GM13977 (cell line): ENCODE data around the gene TRAIP.

Source experiments
- DNase-seq: peaks from one replicate; pipeline ENCODE4 v3.0.0; 2012; ENCODE audit warnings: low spot score
- in situ Hi-C: fragments of 300-500 bp; cut with MboI; formaldehyde crosslinking; loops from one replicate; pipeline ENCODE4 v1.12.0; 2022; ENCODE audit warnings: low sequenced_read_pairs, low pct_unique_long_range_greater_than_20kb, mixed read lengths, inconsistent platforms; ENCODE audit not compliant: unreplicated experiment
- TF ChIP-seq, protein P1 (sequence below): IDR thresholded peaks from 2 replicates; pipeline ENCODE4 v1.5.1; 2012; ENCODE audit warnings: mild to moderate bottlenecking, control low read depth; ENCODE audit not compliant: insufficient read depth; ENCODE audit errors: extremely low read depth, missing control alignments

TRAIP gene

DNA sequence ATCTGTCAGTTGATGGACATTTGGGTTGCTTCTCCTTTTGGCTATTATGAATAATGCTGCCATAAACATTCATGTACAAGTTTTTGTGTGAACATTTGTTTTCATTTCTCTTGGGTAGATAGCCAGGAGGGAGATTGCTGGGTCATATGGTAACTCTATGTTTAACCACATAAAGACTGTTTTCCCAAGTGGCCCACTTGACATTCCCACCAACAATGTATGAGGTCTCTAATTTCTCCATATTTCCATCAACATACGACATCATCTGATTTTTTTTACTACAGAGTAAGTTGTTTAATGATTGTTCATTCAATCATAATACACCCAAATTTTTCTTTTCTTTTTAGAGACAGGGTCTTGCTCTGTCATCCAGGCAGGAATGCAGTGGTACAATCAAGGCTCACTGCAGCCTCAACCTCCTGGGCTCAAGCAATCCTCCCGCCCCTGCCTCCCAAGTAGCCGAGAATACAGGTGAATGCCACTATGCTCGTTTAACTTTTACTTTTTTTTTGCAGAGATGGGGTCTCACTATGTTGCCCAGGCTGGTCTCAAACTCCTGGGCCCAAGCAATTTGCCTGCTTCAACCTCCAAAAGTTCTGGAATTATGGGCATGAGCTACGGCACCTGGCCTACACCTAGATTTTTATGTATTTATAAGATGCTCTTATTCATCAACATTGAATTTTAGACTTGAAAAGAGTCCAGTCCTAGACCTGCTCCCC lies 76.8 kb downstream of the TRAIP start:
- no peak for DNase-seq
- in situ Hi-C loops, result no loop called here

More for the DNA sequence above, 76.8 kb downstream of the TRAIP start:
- TF ChIP-seq, protein P1, sequence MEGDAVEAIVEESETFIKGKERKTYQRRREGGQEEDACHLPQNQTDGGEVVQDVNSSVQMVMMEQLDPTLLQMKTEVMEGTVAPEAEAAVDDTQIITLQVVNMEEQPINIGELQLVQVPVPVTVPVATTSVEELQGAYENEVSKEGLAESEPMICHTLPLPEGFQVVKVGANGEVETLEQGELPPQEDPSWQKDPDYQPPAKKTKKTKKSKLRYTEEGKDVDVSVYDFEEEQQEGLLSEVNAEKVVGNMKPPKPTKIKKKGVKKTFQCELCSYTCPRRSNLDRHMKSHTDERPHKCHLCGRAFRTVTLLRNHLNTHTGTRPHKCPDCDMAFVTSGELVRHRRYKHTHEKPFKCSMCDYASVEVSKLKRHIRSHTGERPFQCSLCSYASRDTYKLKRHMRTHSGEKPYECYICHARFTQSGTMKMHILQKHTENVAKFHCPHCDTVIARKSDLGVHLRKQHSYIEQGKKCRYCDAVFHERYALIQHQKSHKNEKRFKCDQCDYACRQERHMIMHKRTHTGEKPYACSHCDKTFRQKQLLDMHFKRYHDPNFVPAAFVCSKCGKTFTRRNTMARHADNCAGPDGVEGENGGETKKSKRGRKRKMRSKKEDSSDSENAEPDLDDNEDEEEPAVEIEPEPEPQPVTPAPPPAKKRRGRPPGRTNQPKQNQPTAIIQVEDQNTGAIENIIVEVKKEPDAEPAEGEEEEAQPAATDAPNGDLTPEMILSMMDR, result no peak
